Naive thymus-derived CD8-positive, alpha-beta T cell (primary cell): ENCODE data around the gene ISCA2. TPM values are rescaled to one million over a fixed set of nuclear protein-coding genes. Genes with fewer than 3 reads are reported as not detected.

Experiments used
- ATAC-seq, 2 donors: fragments of 150-1000 bp; cut with Tn5 transposase in 1 of 2; sonication (Bioruptor Pico), chemical (Tn5 transposase) in 1 of 2; 1 replicate in 1 of 2; 2 replicates in 1 of 2; pipeline ENCODE4 v1.10.0; 2021; ENCODE audit warnings: mild to moderate bottlenecking in 2 of 2, moderate library complexity in 2 of 2
- POLR2A ChIA-PET: fragments of 350-600 bp; sonication (Branson Sonifier 250); formaldehyde crosslinking; loops from one replicate; lab custom pipeline; 2021; ENCODE audit warnings: antibody characterized with exemption; lab: Charles Lee
- DNase-seq, 10 donors: peaks; one replicate each; pipeline versions ENCODE4 v3.0.0 to v3.0.0-alpha.2; 2020 to 2022
- H3K27ac Mint-ChIP-seq, 10 donors: one replicate each; pipeline ENCODE4 v1.8.0; 2020 to 2022; ENCODE audit warnings: mild to moderate bottlenecking in 10 of 10, mixed read lengths in 10 of 10, moderate library complexity in 4 of 10, inconsistent platforms in 1 of 10
- H3K27me3 Mint-ChIP-seq, 5 donors: one replicate each; pipeline ENCODE4 v1.8.0; 2021 to 2022; ENCODE audit warnings: mixed read lengths in 5 of 5
- H3K36me3 Mint-ChIP-seq, 3 donors: one replicate each; pipeline ENCODE4 v1.8.0; 2020 to 2022; ENCODE audit warnings: mixed read lengths in 3 of 3, mild to moderate bottlenecking in 2 of 3, inconsistent platforms in 1 of 3
- H3K4me1 Mint-ChIP-seq, 4 donors: one replicate each; pipeline ENCODE4 v1.8.0; 2021 to 2022; ENCODE audit warnings: mixed read lengths in 4 of 4
- H3K4me3 Mint-ChIP-seq, 10 donors: one replicate each; pipeline ENCODE4 v1.8.0; 2020 to 2022; ENCODE audit warnings: mild to moderate bottlenecking in 10 of 10, mixed read lengths in 10 of 10, moderate library complexity in 6 of 10, inconsistent platforms in 1 of 10
- H3K9me3 Mint-ChIP-seq, 9 donors: one replicate each; pipeline ENCODE4 v1.8.0; 2020 to 2022; ENCODE audit warnings: mixed read lengths in 9 of 9, mild to moderate bottlenecking in 3 of 9, inconsistent platforms in 1 of 9, moderate library complexity in 1 of 9
- polyA plus RNA-seq, 3 donors: library from polyadenylated mRNA; unstranded; fragments of 300-500 nt; fragmentation: Illumina TruSeq; gene quantifications; one replicate each; pipeline ENCODE4 v1.2.3, GENCODE V29; 2021
- total RNA-seq, 8 experiments: library from RNA in 2 of 8; stranded (reverse) in 2 of 8; gene quantifications; one replicate each; pipeline ENCODE4 v1.2.3 and lab custom pipeline; 2021 to 2026

ISCA2 gene
- total and polyA plus RNA-seq, 5 experiments from 2014 or later = 33.3 to 86.2 (median 47.2) TPM

DNA sequence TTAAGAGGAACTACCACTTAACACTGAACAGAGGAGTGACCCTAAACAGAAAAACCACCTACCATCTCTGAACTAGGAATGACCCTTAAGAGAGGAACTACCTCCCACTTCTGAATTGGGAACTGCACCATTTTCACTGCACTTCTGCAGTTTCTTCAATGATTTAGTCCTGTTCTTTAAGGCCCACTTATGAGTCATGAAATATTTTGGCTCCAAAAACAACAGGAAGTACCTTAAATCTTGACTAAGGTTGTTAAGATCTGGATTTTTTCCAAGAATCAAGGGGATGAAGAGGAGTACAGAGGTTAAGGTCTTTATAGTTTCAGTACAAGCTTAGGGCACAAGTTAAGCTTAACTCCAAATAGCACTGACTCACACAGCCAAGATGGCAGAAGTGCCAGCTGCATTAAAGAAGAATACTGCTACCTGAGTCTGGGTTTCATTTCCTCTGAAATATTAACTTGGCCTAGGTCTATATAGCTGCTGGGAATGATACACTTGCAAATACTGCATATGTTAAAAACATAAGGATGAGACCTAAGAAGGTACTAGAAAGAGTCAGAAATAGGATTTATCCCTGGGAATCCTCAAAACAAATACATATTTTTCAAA, 4.7 kb upstream of the ISCA2 start:
- ATAC-seq (no peak), DNase-seq (no peak)
- H3K27ac Mint-ChIP-seq = no peak overlapping the region
- H3K4me1 Mint-ChIP-seq = peaks cover 2 to 25% (median 8%) of the 10 kb centered on the region in 4 donors
- POLR2A ChIA-PET = no interaction called here
- no peaks in the 10 kb centered on the region for H3K27me3 Mint-ChIP-seq
- no peaks in the 10 kb centered on the region for H3K9me3 Mint-ChIP-seq
- peaks cover 0 to 17% (median 7%) of the 10 kb centered on the region in 3 donors for H3K36me3 Mint-ChIP-seq
- no peak overlapping the region for H3K4me3 Mint-ChIP-seq

DNA sequence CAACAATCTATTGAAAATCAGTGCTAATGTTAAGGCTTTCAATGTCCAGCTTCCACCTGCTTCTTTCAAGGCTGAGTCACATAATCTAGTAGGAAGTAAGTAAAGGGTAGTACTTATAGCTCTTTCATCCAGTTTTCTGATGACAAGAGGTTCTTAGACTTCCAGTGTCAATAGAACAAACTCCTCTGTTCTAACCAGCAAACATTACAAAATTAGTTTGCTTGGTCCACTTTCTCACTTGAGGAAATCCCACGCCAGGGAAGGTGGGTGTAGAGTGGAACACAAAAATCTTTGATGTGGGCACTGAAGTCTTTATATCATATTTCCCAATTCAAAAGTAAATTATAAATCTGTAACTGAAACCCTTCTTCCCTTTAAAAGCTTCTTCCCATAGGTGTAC, 3.1 kb upstream of the ISCA2 start:
- H3K27me3 Mint-ChIP-seq = no peaks in the 10 kb centered on the region
- DNase-seq = no peak
- peaks cover 10 to 41% (median 24%) of the 10 kb centered on the region in 4 donors for H3K4me1 Mint-ChIP-seq
- no peaks in the 10 kb centered on the region for H3K9me3 Mint-ChIP-seq
- H3K27ac Mint-ChIP-seq = no peak overlapping the region
- POLR2A ChIA-PET = no interaction called here
- no peak for ATAC-seq
- H3K36me3 Mint-ChIP-seq = peaks cover 0 to 8% (median under 1%) of the 10 kb centered on the region in 3 donors
- H3K4me3 Mint-ChIP-seq = no peak overlapping the region

DNA sequence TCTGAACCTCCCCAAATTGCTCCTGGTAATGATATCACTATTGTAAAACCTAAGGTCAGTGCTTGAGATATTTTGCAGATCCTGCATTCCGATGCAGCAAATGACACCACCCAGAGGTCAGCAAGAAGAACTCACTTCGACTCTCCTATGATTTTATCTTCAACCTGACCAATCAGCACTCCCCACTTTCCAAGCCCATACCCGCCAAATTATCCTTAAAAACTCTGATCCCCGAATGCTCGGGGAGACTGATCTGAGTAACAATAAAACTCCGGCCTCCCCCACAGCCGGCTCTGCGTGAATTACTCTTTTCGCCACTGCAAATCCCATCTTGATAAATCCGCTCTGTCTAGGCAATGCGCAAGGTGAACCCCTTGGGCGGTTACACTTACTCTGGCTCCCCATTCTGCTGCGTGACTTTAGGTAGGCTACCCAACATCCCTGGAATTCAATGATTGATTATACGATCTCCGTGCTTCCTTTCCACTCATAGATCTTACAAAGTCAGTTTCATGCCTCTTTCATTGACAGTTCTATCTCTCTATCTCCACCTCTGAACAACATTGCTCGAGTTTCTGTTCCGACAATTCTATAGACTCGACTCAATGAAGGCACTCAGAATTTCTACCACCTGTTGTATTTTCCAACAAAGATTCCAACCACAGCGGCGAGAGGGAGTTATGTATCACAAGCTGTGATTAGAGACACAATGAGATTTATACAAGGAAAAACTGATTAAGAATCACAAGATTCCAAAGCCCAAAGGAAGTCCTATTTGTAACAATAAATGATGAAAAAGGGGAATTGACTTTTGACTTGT, 1.4 kb upstream of the ISCA2 start:
- peak in 3 of 10 donors; percentile 12 to 26 (median 19) for DNase-seq
- POLR2A ChIA-PET = interaction anchor here (0.9 to 1.3 kb wide), 3 partner anchors 18 to 271 kb away, joined by 3 to 4 read pairs (median 3); no protein-coding TSS in a partner anchor
- Mint-ChIP-seq H3K9me3 (no peaks in the 10 kb centered on the region), H3K27ac (no peak overlapping the region), H3K4me3 (no peak overlapping the region), H3K36me3 (peaks cover 0 to 8% (median 0%) of the 10 kb centered on the region in 3 donors), H3K4me1 (peaks cover 10 to 50% (median 28%) of the 10 kb centered on the region in 4 donors), H3K27me3 (no peaks in the 10 kb centered on the region)
- ATAC-seq = no peak

DNA sequence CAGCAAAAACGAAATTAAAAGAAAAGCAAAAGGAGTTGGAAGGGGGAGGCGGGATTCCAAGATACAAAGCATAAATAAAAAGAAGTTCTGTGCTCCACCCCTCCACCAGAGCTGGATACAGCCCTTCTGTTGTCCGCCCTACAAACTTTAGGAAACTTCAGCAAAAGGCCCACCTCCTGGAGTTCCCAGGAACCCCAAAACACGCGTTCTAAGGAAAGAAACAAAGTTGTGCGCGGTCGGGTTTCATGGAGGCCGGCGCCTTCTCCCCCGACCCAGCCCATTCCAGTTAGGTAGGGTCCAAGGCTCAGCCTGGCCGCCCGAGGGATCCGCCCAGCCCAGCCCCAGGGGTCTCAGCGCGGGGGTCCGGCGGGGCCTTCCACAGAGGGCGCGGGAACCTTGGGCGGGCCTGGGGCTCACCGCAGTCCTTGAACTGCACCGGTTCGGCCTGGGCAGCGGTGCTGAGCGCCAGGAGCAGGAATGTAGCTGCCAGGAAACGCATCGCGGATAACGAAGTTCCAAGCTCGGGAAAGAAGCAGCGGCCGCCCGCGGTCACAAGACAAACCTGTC, 706 bp upstream of the ISCA2 start, which contains the start of gene NPC2:
Gene NPC2 (minus strand): TSS at position 530 of the 567 bp plus-strand sequence. CDS start 31 bp downstream, at position 499.
- POLR2A ChIA-PET = interaction anchor here (0.9 to 1.3 kb wide), 5 partner anchors 9 to 271 kb away, joined by 3 to 4 read pairs (median 3); no protein-coding TSS in a partner anchor

DNA sequence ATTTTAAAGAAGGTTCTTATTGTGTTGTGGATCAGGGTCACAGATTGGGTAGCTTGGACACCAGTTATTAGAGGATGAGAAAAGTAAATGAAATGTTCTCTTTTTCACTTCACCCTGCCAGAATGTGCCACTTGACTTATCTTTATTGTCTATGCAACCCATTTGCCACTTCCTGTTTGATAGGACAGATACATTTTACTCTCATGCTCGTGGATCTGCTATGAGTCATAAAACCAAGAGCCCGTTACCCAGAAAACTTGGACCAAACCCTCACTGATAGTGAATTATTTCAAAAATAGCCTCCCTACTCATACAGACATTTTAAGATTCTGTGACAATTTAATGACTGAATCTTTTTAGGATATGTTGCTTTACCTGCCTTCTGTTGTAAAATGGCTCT, 1.8 kb downstream of the ISCA2 start:
- DNase-seq = peak in 1 of 10 donors; percentile 6
- H3K27ac Mint-ChIP-seq = peak overlapping the region in 6 of 10 donors; percentile 37 to 96 (median 88)
- no peaks in the 10 kb centered on the region for H3K9me3 Mint-ChIP-seq
- peak overlapping the region in 2 of 10 donors; percentile 15 to 60 for H3K4me3 Mint-ChIP-seq
- H3K36me3 Mint-ChIP-seq = peaks cover 0 to 15% (median 0%) of the 10 kb centered on the region in 3 donors
- no peak for ATAC-seq
- POLR2A ChIA-PET = interaction anchor here (0.6 kb wide), 2 partner anchors 634 to 1438 kb away, joined by 3 to 4 read pairs; no protein-coding TSS in a partner anchor
- H3K27me3 Mint-ChIP-seq = no peaks in the 10 kb centered on the region
- H3K4me1 Mint-ChIP-seq = peaks cover 14 to 35% (median 31%) of the 10 kb centered on the region in 4 donors

More for the DNA sequence above, 706 bp upstream of the ISCA2 start, which contains the start of gene NPC2:
- Mint-ChIP-seq H3K27me3 (no peaks in the 10 kb centered on the region), H3K27ac (peak within 1 kb of the TSS in 7 of 10 donors; percentile 85 to 96 (median 95)), H3K36me3 (peaks cover 0 to 12% (median 0%) of the 10 kb centered on the region in 3 donors), H3K4me3 (no peak within 1 kb of the TSS), H3K9me3 (no peaks in the 10 kb centered on the region), H3K4me1 (peaks cover 10 to 50% (median 29%) of the 10 kb centered on the region in 4 donors)
- ATAC-seq (no peak), DNase-seq (peak in 1 of 10 donors; percentile 19)

DNA sequence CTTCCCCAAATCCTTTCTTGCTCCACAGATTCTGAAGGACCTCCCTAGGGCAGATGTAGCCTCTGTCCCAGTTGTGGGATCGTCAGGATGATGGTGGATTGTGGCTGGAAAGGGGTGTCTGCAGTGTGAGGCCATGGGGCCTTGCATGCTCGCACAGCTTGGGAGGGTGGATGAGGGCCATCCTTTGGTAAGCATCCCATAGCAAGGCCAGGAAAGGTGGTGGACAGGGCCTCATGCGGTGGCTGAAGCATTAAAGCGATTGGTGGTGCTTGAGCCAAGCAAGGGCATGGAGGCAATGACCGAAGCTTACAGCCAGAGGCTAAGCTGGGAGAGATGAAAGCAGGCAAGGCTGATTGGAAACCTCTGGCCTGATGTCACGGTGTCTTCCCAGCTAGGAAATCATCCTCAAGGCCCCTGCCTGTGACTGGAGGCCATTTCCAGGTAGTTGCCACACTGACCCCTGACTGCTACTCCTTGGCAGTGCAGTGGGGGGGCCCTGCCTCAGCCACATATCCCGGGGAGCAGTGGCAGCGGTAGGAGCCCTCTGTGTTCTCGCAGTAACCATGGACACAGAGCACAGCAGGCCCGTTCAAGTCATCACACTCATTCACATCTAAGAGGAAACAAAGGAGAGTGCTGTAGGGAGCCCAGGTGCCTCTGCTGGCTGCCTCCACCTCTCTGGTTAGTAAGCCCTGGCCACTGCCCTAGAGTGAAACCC, 7.0 kb downstream of the ISCA2 start:
- Mint-ChIP-seq H3K27me3 (no peaks in the 10 kb centered on the region), H3K27ac (peak overlapping the region in 1 of 10 donors; percentile 42), H3K4me3 (no peak overlapping the region), H3K4me1 (peaks cover 4 to 24% (median 13%) of the 10 kb centered on the region in 4 donors), H3K9me3 (no peaks in the 10 kb centered on the region), H3K36me3 (peaks cover 0 to 11% (median 0%) of the 10 kb centered on the region in 3 donors)
- DNase-seq (no peak), ATAC-seq (no peak)
- POLR2A ChIA-PET = no interaction called here

DNA sequence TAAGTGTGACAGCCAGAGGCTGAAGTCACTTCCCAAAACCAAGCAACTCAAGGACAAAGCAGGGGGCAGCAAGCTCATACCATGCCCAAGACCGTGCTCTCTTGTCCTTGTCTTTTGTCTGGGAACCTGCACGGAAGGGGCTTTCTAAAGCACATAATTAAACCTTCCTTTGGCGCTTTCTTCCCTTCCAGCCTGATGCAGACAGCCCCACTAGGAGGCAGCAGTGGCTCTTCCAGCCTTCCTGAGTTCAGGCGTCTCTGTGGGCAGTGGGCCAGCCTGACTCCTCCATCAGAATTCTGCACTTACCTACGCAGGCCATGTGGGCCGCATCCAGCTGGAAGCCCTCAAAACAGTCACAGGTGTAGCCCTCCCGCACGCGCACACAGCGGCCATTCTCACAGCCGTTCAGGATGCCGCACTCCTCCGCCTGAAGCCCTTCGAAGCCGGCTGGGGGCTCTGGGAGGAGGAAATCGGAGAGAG, 7.6 kb downstream of the ISCA2 start:
- no peak for DNase-seq
- peaks cover 6 to 25% (median 13%) of the 10 kb centered on the region in 4 donors for H3K4me1 Mint-ChIP-seq
- no peak for ATAC-seq
- POLR2A ChIA-PET = interaction anchor here (1.2 kb wide), 1 partner anchor 8 kb away, joined by 4 read pairs; the partner anchor contains the start of genes ISCA2 and NPC2
- no peaks in the 10 kb centered on the region for H3K27me3 Mint-ChIP-seq
- no peak overlapping the region for H3K4me3 Mint-ChIP-seq
- H3K36me3 Mint-ChIP-seq = peaks cover 0 to 11% (median 0%) of the 10 kb centered on the region in 3 donors
- H3K9me3 Mint-ChIP-seq = no peaks in the 10 kb centered on the region
- peak overlapping the region in 1 of 10 donors; percentile 49 for H3K27ac Mint-ChIP-seq

DNA sequence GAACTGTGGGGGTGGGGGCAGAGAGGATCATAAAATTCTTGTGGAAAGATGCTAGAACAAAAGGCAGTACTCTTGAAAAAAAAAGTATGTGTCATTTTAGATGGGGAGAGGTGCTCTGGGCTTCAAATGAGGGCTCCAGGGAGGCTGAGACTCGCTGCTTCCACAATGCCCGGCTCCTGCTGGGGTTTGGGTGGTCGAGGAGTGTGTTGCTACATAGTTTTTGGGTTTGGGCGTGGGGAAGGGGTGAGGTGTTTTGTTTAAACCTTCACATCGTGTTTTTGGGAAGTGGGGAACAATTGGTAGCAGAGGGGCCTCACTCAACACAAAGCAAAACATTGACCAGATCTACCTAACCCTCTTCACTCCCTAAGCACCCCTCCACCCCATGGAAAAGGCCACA, 8.1 kb downstream of the ISCA2 start:
- POLR2A ChIA-PET = interaction anchor here (1.2 kb wide), 1 partner anchor 8 kb away, joined by 4 read pairs; the partner anchor contains the start of genes ISCA2 and NPC2
- no peak overlapping the region for H3K4me3 Mint-ChIP-seq
- H3K27ac Mint-ChIP-seq = peak overlapping the region in 3 of 10 donors; percentile 40 to 67 (median 40)
- H3K4me1 Mint-ChIP-seq = peaks cover 6 to 26% (median 14%) of the 10 kb centered on the region in 4 donors
- no peaks in the 10 kb centered on the region for H3K9me3 Mint-ChIP-seq
- ATAC-seq = no peak
- peaks cover 0 to 9% (median 0%) of the 10 kb centered on the region in 3 donors for H3K36me3 Mint-ChIP-seq
- H3K27me3 Mint-ChIP-seq = no peaks in the 10 kb centered on the region
- no peak for DNase-seq

DNA sequence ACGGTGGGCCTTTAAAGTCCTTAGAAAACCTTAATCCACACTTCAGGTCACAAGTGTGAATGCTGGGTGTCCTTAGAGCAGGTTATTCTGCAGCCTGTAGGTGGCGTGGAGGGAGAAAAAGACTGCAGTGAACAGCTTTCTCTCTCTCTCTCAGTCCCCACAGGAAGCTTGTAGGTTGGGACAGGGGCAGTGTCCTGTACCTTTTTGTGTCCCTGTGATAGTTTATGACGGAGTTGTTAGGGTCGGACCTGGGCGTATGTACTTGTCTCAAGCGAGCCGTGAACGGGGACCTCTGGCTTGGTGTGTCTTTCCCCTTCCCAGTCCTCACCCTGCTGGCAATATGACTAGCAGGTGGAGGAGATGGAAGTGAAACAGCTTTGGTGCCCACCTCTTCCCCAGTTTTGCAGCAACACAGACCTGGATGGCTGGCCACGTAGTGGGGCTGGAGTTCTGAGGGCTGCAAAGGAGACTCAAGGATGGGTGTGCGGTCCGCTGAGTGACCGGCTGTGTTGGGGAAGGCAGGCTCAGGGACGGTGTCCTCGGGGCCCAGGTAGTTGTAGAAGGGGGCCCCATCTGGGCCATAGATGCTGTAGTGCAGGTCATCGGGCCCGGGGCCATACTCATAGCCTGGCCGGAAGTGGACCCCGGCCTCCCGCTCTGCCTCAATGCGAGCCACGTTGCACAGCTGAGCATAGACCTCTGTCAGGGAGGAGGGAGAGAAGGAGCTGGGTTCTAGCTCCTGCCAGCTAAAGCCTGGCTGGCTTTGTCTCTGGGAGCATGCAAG, 8.9 kb downstream of the ISCA2 start:
- H3K4me3 Mint-ChIP-seq = no peak overlapping the region
- H3K9me3 Mint-ChIP-seq = no peaks in the 10 kb centered on the region
- POLR2A ChIA-PET = interaction anchor here (1.2 kb wide), 1 partner anchor 9 kb away, joined by 4 read pairs; the partner anchor contains the start of genes ISCA2 and NPC2
- no peaks in the 10 kb centered on the region for H3K27me3 Mint-ChIP-seq
- DNase-seq (no peak), ATAC-seq (no peak)
- peaks cover 0 to 9% (median 0%) of the 10 kb centered on the region in 3 donors for H3K36me3 Mint-ChIP-seq
- peak overlapping the region in 2 of 10 donors; percentile 31 to 67 for H3K27ac Mint-ChIP-seq
- H3K4me1 Mint-ChIP-seq = peaks cover 8 to 32% (median 21%) of the 10 kb centered on the region in 4 donors

DNA sequence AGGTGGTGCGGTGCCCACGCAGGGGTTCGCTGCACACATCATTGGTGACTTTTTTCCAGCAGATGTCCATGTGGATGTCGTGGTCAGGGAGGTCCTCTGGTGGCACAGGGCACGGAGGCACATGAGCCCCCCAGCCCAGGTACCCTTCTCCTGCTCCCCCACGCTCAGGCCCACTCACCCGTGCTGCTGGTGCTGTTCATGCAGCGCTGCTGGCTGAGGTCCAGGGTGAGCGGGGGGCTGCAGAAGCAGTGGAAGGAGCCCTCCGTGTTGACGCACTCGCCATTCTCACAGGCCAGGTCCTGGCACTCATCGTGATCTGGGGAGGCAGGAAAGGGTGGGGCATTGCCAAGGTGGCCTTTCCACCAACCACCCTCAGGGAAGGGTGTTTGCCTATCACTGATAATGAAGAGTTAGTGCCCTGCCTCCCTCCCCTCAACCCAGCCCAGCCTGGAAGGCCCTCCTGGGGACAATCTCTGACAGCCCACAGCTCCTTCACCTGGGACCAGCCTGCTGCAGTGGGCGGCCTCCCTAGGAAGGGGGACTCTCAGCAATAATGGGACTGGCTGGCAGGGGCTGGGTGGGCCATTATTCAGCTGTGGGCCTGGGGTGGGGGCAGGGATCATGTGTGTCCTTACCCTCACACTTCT, 9.8 kb downstream of the ISCA2 start:
- POLR2A ChIA-PET = no interaction called here
- ATAC-seq (no peak), DNase-seq (no peak)
- Mint-ChIP-seq H3K27me3 (no peaks in the 10 kb centered on the region), H3K9me3 (no peaks in the 10 kb centered on the region), H3K4me3 (peak overlapping the region in 1 of 10 donors; percentile 34), H3K36me3 (peaks cover 0 to 5% (median 0%) of the 10 kb centered on the region in 3 donors), H3K4me1 (peaks cover 13 to 29% (median 23%) of the 10 kb centered on the region in 4 donors), H3K27ac (peak overlapping the region in 2 of 10 donors; percentile 41 to 67)
